GM12878 (cell line): ENCODE results near the gene TJP1. TPM values are rescaled to one million over a fixed set of nuclear protein-coding genes. Genes with fewer than 3 reads are reported as not detected.

Source experiments
- ATAC-seq: fragments of 200-7000 bp; cut with Tn5 transposase; 3 replicates; pipeline ENCODE4 v1.9.1; 2020; ENCODE audit warnings: mild to moderate bottlenecking, moderate library complexity
- BruUV-seq: library from RNA; stranded (reverse); fragments of 400-500 nt; replicated peaks from 2 replicates; lab custom pipeline; 2021; lab: Mats Ljungman, UMichigan
- CTCF ChIA-PET: fragments of 300-600 bp; sonication (Branson Sonifier 250); formaldehyde crosslinking; extraction: SDS; loops from one replicate; lab custom pipeline; 2021; ENCODE audit warnings: inconsistent platforms; lab: Yijun Ruan, JAX
- POLR2A ChIA-PET: fragments of 350-600 bp; formaldehyde crosslinking; extraction: SDS; loops from one replicate; lab custom pipeline; 2021; ENCODE audit warnings: inconsistent platforms; lab: Charles Lee
- RAD21 ChIA-PET: fragments of 300-600 bp; sonication (Branson Sonifier 250); formaldehyde crosslinking; loops from one replicate; lab custom pipeline; 2023; ENCODE audit warnings: antibody characterized with exemption; ENCODE audit not compliant: unreplicated experiment; lab: Charles Lee
- SMC1A ChIA-PET: fragments of 300-600 bp; sonication (Branson Sonifier 250); formaldehyde crosslinking; loops from one replicate; lab custom pipeline; 2023; ENCODE audit not compliant: unreplicated experiment, uncharacterized antibody; lab: Charles Lee
- DNase-seq: peaks from one replicate; pipeline ENCODE4 v3.0.0-alpha.2; 2011; ENCODE audit warnings: low read depth, low spot score
- FAIRE-seq: peaks from 3 replicates; lab custom pipeline; 2011; peaks lifted over from hg19 to GRCh38; lab: Jason Lieb, UNC
- H2AFZ ChIP-seq: 2 replicates; pipeline ENCODE4 v1.6.0; 2011; ENCODE audit warnings: low read depth, low read length, control low read depth; ENCODE audit not compliant: control insufficient read depth
- H3K27ac ChIP-seq: 2 replicates; pipeline ENCODE4 v1.5.1; 2011; ENCODE audit warnings: control low read depth; ENCODE audit not compliant: control insufficient read depth, insufficient read depth
- H3K27me3 ChIP-seq, 2 experiments: replicated peaks in 1 of 2; 2 replicates each; pipeline versions ENCODE4 v1.6.0 to v1.6.1; 2011; ENCODE audit warnings: low read length in 1 of 2; ENCODE audit not compliant: control insufficient read depth in 2 of 2, insufficient read depth in 2 of 2
- H3K36me3 ChIP-seq, 2 experiments: 2 replicates each; pipeline ENCODE4 v1.5.1; 2011; ENCODE audit warnings: low read length in 1 of 2; ENCODE audit not compliant: control insufficient read depth in 2 of 2, insufficient read depth in 2 of 2
- H3K4me1 ChIP-seq: 2 replicates; pipeline ENCODE4 v1.6.1; 2011; ENCODE audit warnings: mild to moderate bottlenecking, low read length, moderate library complexity, mixed read lengths; ENCODE audit not compliant: control insufficient read depth, insufficient read depth
- H3K4me2 ChIP-seq: 2 replicates; pipeline ENCODE4 v1.6.0; 2011; ENCODE audit warnings: control low read depth; ENCODE audit not compliant: control insufficient read depth, insufficient read depth
- H3K4me3 ChIP-seq: fragments of 200-600 bp; sonication (generic); 2 replicates; pipeline ENCODE4 v1.5.1; 2016
- H3K79me2 ChIP-seq: 2 replicates; pipeline ENCODE4 v1.6.0; 2011; ENCODE audit warnings: low read length; ENCODE audit not compliant: control insufficient read depth, insufficient read depth
- H3K9ac ChIP-seq: 2 replicates; pipeline ENCODE4 v1.8.0; 2011; ENCODE audit warnings: low read length, control low read depth, mixed read lengths; ENCODE audit not compliant: control insufficient read depth, insufficient read depth
- H3K9me3 ChIP-seq: replicated peaks from 3 replicates; pipeline ENCODE4 v1.5.1; 2011; ENCODE audit warnings: mild to moderate bottlenecking, low read length; ENCODE audit not compliant: control insufficient read depth, insufficient read depth
- H4K20me1 ChIP-seq: 2 replicates; pipeline ENCODE4 v1.6.0; 2011; ENCODE audit not compliant: control insufficient read depth, insufficient read depth
- ASH2L ChIP-seq: fragments of 300-600, 200-600 bp; sonication (generic); IDR thresholded peaks from 2 replicates; pipeline ENCODE4 v1.6.1; 2017; ENCODE audit warnings: low read depth, mild to moderate bottlenecking, borderline replicate concordance
- BACH1 ChIP-seq: fragments of 450-650 bp; IDR thresholded peaks from 2 replicates; pipeline ENCODE4 v1.6.1; 2017; ENCODE audit warnings: mild to moderate bottlenecking, borderline replicate concordance
- CEBPB ChIP-seq, 2 experiments: fragments of 150-350 bp in 1 of 2; IDR thresholded peaks; 2 replicates each; pipeline ENCODE4 v1.6.1; 2012 to 2014; ENCODE audit warnings: low read depth in 2 of 2, low read length in 2 of 2, borderline replicate concordance in 1 of 2, inconsistent platforms in 1 of 2
- JUNB ChIP-seq: IDR thresholded peaks from 2 replicates; pipeline ENCODE4 v1.6.1; 2016; ENCODE audit warnings: antibody characterized with exemption, mild to moderate bottlenecking
- KAT2A ChIP-seq: conservative IDR thresholded peaks from 2 replicates; pipeline ENCODE4 v1.6.1; 2011; ENCODE audit warnings: low read depth, low read length; ENCODE audit not compliant: control insufficient read depth
- MTA3 ChIP-seq: IDR thresholded peaks from 2 replicates; pipeline ENCODE4 v1.6.1; 2012; ENCODE audit warnings: low read length, inconsistent platforms, borderline replicate concordance
- MXI1 ChIP-seq: fragments of 150-350 bp; IDR thresholded peaks from 2 replicates; pipeline ENCODE4 v1.6.1; 2011; ENCODE audit warnings: low read depth, mild to moderate bottlenecking, inconsistent platforms, low read length, improper control_type of control experiment
- MYB ChIP-seq: fragments of 150-350 bp; IDR thresholded peaks from 2 replicates; pipeline ENCODE4 v1.6.1; 2014; ENCODE audit warnings: mild to moderate bottlenecking, low read depth, low read length, borderline replicate concordance
- PML ChIP-seq: IDR thresholded peaks from 2 replicates; pipeline ENCODE4 v1.6.1; 2012; ENCODE audit warnings: low read length, inconsistent platforms
- RAD21 ChIP-seq: IDR thresholded peaks from 2 replicates; pipeline ENCODE4 v1.6.1; 2011; ENCODE audit warnings: mild to moderate bottlenecking, low read depth, low read length, moderate library complexity; ENCODE audit not compliant: insufficient read depth
- RELA ChIP-seq: fragments of 450-650 bp; IDR thresholded peaks from 2 replicates; pipeline ENCODE4 v1.8.0; 2014; ENCODE audit warnings: borderline replicate concordance; ENCODE audit not compliant: partially characterized antibody
- RUNX3 ChIP-seq: IDR thresholded peaks from 2 replicates; pipeline ENCODE4 v1.6.1; 2012; ENCODE audit warnings: low read length, inconsistent platforms
- SIX5 ChIP-seq: IDR thresholded peaks from 2 replicates; pipeline ENCODE4 v1.6.1; 2011; ENCODE audit warnings: mild to moderate bottlenecking, low read depth, low read length, moderate library complexity; ENCODE audit not compliant: severe bottlenecking
- SRF ChIP-seq, 2 experiments: IDR thresholded peaks; 2 replicates each; pipeline ENCODE4 v1.6.1; 2011; ENCODE audit warnings: low read depth in 2 of 2, low read length in 2 of 2, mild to moderate bottlenecking in 1 of 2, moderate library complexity in 1 of 2
- TAF1 ChIP-seq: IDR thresholded peaks from 2 replicates; pipeline ENCODE4 v1.6.1; 2011; ENCODE audit warnings: mild to moderate bottlenecking, low read depth, low read length, borderline replicate concordance
- ZNF622 ChIP-seq: fragments of 450-650 bp; IDR thresholded peaks from 2 replicates; pipeline ENCODE4 v1.6.1; 2017; ENCODE audit warnings: mild to moderate bottlenecking, inconsistent platforms
- WGBS: methylation state at CpG from one replicate; pipeline ENCODE4 v1.1.6; 2016; ENCODE audit warnings: low lambda C conversion rate; ENCODE audit not compliant: insufficient replicate concordance, insufficient coverage; ENCODE audit errors: missing lambda C conversion rate; 5-methylcytosine and 5-hydroxymethylcytosine counted together
- in situ Hi-C: fragments of 300-500 bp; cut with MboI; formaldehyde crosslinking; loops from 9 replicates; pipeline ENCODE4 v1.14.3; 2018; ENCODE audit warnings: mixed read lengths
- intact Hi-C: fragments of 100-400 bp; cut with micrococcal nuclease; formaldehyde crosslinking; loops from one replicate; pipeline ENCODE4 v1.14.2; 2022; ENCODE audit not compliant: unreplicated experiment
- polyA plus RNA-seq, 11 experiments: library from polyadenylated mRNA; depleted of rRNA in 4 of 11; unstranded in 6 of 11; stranded (reverse) in 5 of 11; fragments of >200 nt; fragmentation: Nextera tagmentation in 4 of 11; fragmentation: Illumina TruSeq in 1 of 11; extraction: Ambion mirVana in 4 of 11; extraction: Trizol in 1 of 11; gene quantifications; 1 replicate in 1 of 11; 2 replicates in 10 of 11; pipeline versions ENCODE4 v1.2.1 to v1.2.3, GENCODE V29; 2011 to 2016; ENCODE audit warnings: inconsistent platforms in 2 of 11, missing spikeins in 2 of 11, low read depth in 1 of 11
- total RNA-seq, 4 experiments: library from RNA; depleted of rRNA in 3 of 4; stranded (reverse); fragments of >200 nt in 3 of 4; fragmentation: Illumina TruSeq in 1 of 4; extraction: Trizol in 1 of 4; gene quantifications; 2 replicates each; pipeline versions ENCODE4 v1.2.1 to v1.2.3, GENCODE V29; 2013 to 2021
- TF ChIP-seq, protein P1 (sequence below): fragments of 450-650 bp; IDR thresholded peaks from 2 replicates; pipeline ENCODE4 v1.6.1; 2016; ENCODE audit warnings: mild to moderate bottlenecking
- TF ChIP-seq, protein P2 (sequence below): IDR thresholded peaks from 2 replicates; pipeline ENCODE4 v1.6.1; 2012; ENCODE audit warnings: low read depth, low read length, improper control_type of control experiment

The TJP1 gene
- total and polyA plus RNA-seq, 10 of the 15 experiments (the other 5 are each of a cell fraction or from before 2014, with no cell fraction given) = 0.01 to 0.49 (median 0.08) TPM; not detected in 7

DNA sequence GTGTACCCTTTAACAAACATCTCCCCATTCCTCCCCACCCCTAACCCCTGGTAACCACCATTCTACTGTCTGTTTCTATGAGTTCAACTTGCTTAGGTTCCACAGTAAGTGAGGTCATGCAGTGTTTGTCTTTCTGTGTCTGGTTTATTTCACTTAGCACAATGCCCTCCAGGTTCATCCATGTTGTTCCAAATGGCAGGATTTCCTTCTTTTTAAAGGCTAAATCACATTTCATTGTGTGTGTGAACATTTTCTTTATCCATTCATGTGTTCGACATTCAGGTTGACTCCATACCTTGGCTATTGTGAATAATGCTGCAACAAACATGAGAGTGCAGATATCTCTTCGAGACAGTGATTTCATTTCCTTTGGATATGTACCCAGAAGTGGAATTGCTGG lies 62.7 kb downstream of the TJP1 start:
- Histone ChIP-seq H3K9ac (no peak overlapping the region), H3K79me2 (no peaks in the 10 kb centered on the region), H3K27me3 (no peaks in the 10 kb centered on the region), H4K20me1 (no peaks in the 10 kb centered on the region), H3K4me2 (no peak overlapping the region), H3K36me3 (no peaks in the 10 kb centered on the region), H3K9me3 (no peaks in the 10 kb centered on the region), H3K4me3 (no peak overlapping the region), H3K27ac (no peak overlapping the region), H2AFZ (no peak overlapping the region), H3K4me1 (no peaks in the 10 kb centered on the region)
- BruUV-seq = no TSS peak
- WGBS = 0% methylated on average over 2 of the region's 2 CpGs
- intact Hi-C loops = no loop called here
- TF ChIP-seq MTA3 (no peak), ZNF622 (no peak), TAF1 (no peak), MXI1 (no peak), BACH1 (no peak), ASH2L (no peak), MYB (no peak), RAD21 (no peak), RUNX3 (no peak), SIX5 (no peak), JUNB (no peak), SRF (IDR thresholded peaks at IDR 0.05; ENCODE audit: low read depth in 2 of 2, low read length in 2 of 2) (no peak), PML (no peak), KAT2A (no peak), CEBPB (IDR thresholded peaks at IDR 0.05; ENCODE audit: borderline replicate concordance in 1 of 2, low read depth in 2 of 2, low read length in 2 of 2) (no peak), RELA (no peak)
- TF ChIP-seq, protein P1, sequence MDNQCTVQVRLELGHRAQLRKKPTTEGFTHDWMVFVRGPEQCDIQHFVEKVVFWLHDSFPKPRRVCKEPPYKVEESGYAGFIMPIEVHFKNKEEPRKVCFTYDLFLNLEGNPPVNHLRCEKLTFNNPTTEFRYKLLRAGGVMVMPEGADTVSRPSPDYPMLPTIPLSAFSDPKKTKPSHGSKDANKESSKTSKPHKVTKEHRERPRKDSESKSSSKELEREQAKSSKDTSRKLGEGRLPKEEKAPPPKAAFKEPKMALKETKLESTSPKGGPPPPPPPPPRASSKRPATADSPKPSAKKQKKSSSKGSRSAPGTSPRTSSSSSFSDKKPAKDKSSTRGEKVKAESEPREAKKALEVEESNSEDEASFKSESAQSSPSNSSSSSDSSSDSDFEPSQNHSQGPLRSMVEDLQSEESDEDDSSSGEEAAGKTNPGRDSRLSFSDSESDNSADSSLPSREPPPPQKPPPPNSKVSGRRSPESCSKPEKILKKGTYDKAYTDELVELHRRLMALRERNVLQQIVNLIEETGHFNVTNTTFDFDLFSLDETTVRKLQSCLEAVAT = no peak
- TF ChIP-seq, protein P2, sequence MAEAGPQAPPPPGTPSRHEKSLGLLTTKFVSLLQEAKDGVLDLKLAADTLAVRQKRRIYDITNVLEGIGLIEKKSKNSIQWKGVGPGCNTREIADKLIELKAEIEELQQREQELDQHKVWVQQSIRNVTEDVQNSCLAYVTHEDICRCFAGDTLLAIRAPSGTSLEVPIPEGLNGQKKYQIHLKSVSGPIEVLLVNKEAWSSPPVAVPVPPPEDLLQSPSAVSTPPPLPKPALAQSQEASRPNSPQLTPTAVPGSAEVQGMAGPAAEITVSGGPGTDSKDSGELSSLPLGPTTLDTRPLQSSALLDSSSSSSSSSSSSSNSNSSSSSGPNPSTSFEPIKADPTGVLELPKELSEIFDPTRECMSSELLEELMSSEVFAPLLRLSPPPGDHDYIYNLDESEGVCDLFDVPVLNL = no peak
- POLR2A ChIA-PET = no interaction called here
- SMC1A ChIA-PET = no interaction called here
- DNase-seq = no peak
- no peak for ATAC-seq
- RAD21 ChIA-PET = no interaction called here
- in situ Hi-C loops = no loop called here
- FAIRE-seq = no peak
- CTCF ChIA-PET = no interaction called here
